Measurements from ENCODE around the gene MARCHF2.
"Not testable (repeated sequence)": the region's sequence is repeated elsewhere in the genome, so short reads cannot be mapped to it uniquely, and the experiment has no call there.

The MARCHF2 gene

GRCh38 chr19:8410718-8411117 lies 2.4 kb upstream of the MARCHF2 start:
- not testable (repeated sequence) for DNase-seq (ENCODE audit: low read depth)

- no peak for DNase-seq (ENCODE audit: low read depth)
These were observed 507 bp downstream of the MARCHF2 start for GRCh38 chr19:8413629-8413995.

GRCh38 chr19:8416796-8417195 lies 3.7 kb downstream of the MARCHF2 start:
- no peak for DNase-seq (ENCODE audit: low read depth)

GRCh38 chr19:8421484-8422461 lies 8.7 kb downstream of the MARCHF2 start:
- no peak for DNase-seq (ENCODE audit: low read depth)

GRCh38 chr19:8423817-8424223 lies 10.7 kb downstream of the MARCHF2 start:
- peak; percentile 96 for DNase-seq (ENCODE audit: low read depth)

GRCh38 chr19:8425331-8425730 lies 12.2 kb downstream of the MARCHF2 start:
- DNase-seq (ENCODE audit: low read depth) = not testable (repeated sequence)

GRCh38 chr19:8426283-8426682 lies 13.2 kb downstream of the MARCHF2 start:
- DNase-seq (ENCODE audit: low read depth) = no peak

- no peak for DNase-seq (ENCODE audit: low read depth)
These were observed 15.9 kb downstream of the MARCHF2 start for GRCh38 chr19:8429044-8429443.

- DNase-seq (ENCODE audit: low read depth) = no peak
These were observed 16.7 kb downstream of the MARCHF2 start for GRCh38 chr19:8429826-8430225.

- DNase-seq (ENCODE audit: low read depth) = no peak
These were observed 17.5 kb downstream of the MARCHF2 start for GRCh38 chr19:8430650-8431049.

GRCh38 chr19:8438236-8438635 lies 25.1 kb downstream of the MARCHF2 start:
- DNase-seq (ENCODE audit: low read depth) = no peak

- DNase-seq (ENCODE audit: low read depth) = no peak
These were observed 28.8 kb downstream of the MARCHF2 start for GRCh38 chr19:8441725-8442544.

GRCh38 chr19:8444140-8444676 lies 31.1 kb downstream of the MARCHF2 start:
- DNase-seq (ENCODE audit: low read depth) = not testable (repeated sequence)

GRCh38 chr19:8444677-8445487 lies 31.8 kb downstream of the MARCHF2 start, which contains the start of gene HNRNPM:
TSS of gene HNRNPM (plus strand) at chr19:8444975. CDS start at chr19:8444999, 24 bp downstream.
- peak; percentile 75 for DNase-seq (ENCODE audit: low read depth)

- DNase-seq (ENCODE audit: low read depth) = no peak
These were observed 32.4 kb downstream of the MARCHF2 start for GRCh38 chr19:8445488-8446001.

- no peak for DNase-seq (ENCODE audit: low read depth)
These were observed 33.1 kb downstream of the MARCHF2 start for GRCh38 chr19:8446061-8446709.

- DNase-seq (ENCODE audit: low read depth) = no peak
These were observed 36.7 kb downstream of the MARCHF2 start for GRCh38 chr19:8449830-8450229.

GRCh38 chr19:8451377-8451776 lies 38.3 kb downstream of the MARCHF2 start:
- DNase-seq (ENCODE audit: low read depth) = no peak

GRCh38 chr19:8451885-8452284 lies 38.8 kb downstream of the MARCHF2 start:
- no peak for DNase-seq (ENCODE audit: low read depth)

GRCh38 chr19:8452446-8453123 lies 39.5 kb downstream of the MARCHF2 start:
- DNase-seq (ENCODE audit: low read depth) = no peak

Measured in GM04503 (cell line).